Neuronal stem cell (in vitro differentiated cells): ENCODE measurements around the gene CUBN.
A peak's percentile ranks its signal among the peaks of the same experiment; 100 is the strongest.

Experiments used
- DNase-seq: peaks from one replicate; pipeline ENCODE4 v3.0.0-alpha.2; 2013; ENCODE audit warnings: low spot score
- H2AFZ ChIP-seq: one replicate; pipeline ENCODE4 v1.6.1; 2013; ENCODE audit warnings: mild to moderate bottlenecking, low read length, inconsistent platforms
- H2AK5ac ChIP-seq: 2 replicates; pipeline ENCODE4 v1.6.1; 2013; ENCODE audit warnings: low read depth, mild to moderate bottlenecking, inconsistent platforms, low read length, moderate library complexity, mixed read lengths
- H2BK120ac ChIP-seq: 2 replicates; pipeline ENCODE4 v1.6.1; 2013; ENCODE audit warnings: low read depth, mild to moderate bottlenecking, inconsistent platforms, low read length, moderate library complexity, mixed read lengths
- H2BK12ac ChIP-seq: one replicate; pipeline ENCODE4 v1.6.1; 2013; ENCODE audit warnings: low read length, inconsistent platforms
- H2BK15ac ChIP-seq: 2 replicates; pipeline ENCODE4 v1.6.1; 2013; ENCODE audit warnings: mild to moderate bottlenecking, low read length, inconsistent platforms, mixed read lengths
- H2BK5ac ChIP-seq: one replicate; pipeline ENCODE4 v1.6.1; 2013; ENCODE audit warnings: inconsistent platforms, mild to moderate bottlenecking, low read length, moderate library complexity
- H3K14ac ChIP-seq: one replicate; pipeline ENCODE4 v1.6.1; 2013; ENCODE audit warnings: low read length, inconsistent platforms
- H3K18ac ChIP-seq: 2 replicates; pipeline ENCODE4 v1.6.1; 2013; ENCODE audit warnings: low read length, inconsistent platforms
- H3K23ac ChIP-seq: 2 replicates; pipeline ENCODE4 v1.6.1; 2013; ENCODE audit warnings: low read depth, mild to moderate bottlenecking, mixed read lengths, low read length, inconsistent platforms; ENCODE audit not compliant: poor library complexity
- H3K27ac ChIP-seq: replicated peaks from 3 replicates; pipeline ENCODE4 v1.5.1; 2013; ENCODE audit warnings: low read length, inconsistent platforms
- H3K27me3 ChIP-seq, 3 experiments: 2 replicates each; pipeline ENCODE4 v1.6.1; 2013; ENCODE audit warnings: low read length in 3 of 3, mild to moderate bottlenecking in 2 of 3, inconsistent platforms in 1 of 3, low read depth in 1 of 3, mixed read lengths in 1 of 3, moderate library complexity in 1 of 3; ENCODE audit not compliant: control insufficient read depth in 3 of 3, insufficient read depth in 3 of 3
- H3K36me3 ChIP-seq, 2 donors: replicated peaks in 1 of 2; 2 replicates each; pipeline ENCODE4 v1.6.1; 2013; ENCODE audit warnings: low read length in 2 of 2; ENCODE audit not compliant: control insufficient read depth in 2 of 2, insufficient read depth in 2 of 2
- H3K4ac ChIP-seq: 2 replicates; pipeline ENCODE4 v1.6.1; 2013; ENCODE audit warnings: inconsistent platforms, mild to moderate bottlenecking, low read length, moderate library complexity
- H3K4me1 ChIP-seq, 2 donors: 1 replicate in 1 of 2; 2 replicates in 1 of 2; pipeline ENCODE4 v1.6.1; 2013; ENCODE audit warnings: low read length in 2 of 2, low read depth in 1 of 2; ENCODE audit not compliant: control insufficient read depth in 2 of 2, insufficient read depth in 1 of 2
- H3K4me2 ChIP-seq: one replicate; pipeline ENCODE4 v1.6.1; 2013; ENCODE audit warnings: mild to moderate bottlenecking, low read length, inconsistent platforms; ENCODE audit not compliant: insufficient read depth, poor library complexity, severe bottlenecking
- H3K4me3 ChIP-seq, 2 donors: 2 replicates each; pipeline ENCODE4 v1.5.1; 2013; ENCODE audit warnings: low read length in 2 of 2, mild to moderate bottlenecking in 2 of 2, inconsistent platforms in 1 of 2, moderate library complexity in 1 of 2
- H3K79me1 ChIP-seq: one replicate; pipeline ENCODE4 v1.6.1; 2013; ENCODE audit warnings: low read depth, mild to moderate bottlenecking, inconsistent platforms, low read length, moderate library complexity
- H3K9ac ChIP-seq: one replicate; pipeline ENCODE4 v1.6.1; 2013; ENCODE audit warnings: mild to moderate bottlenecking, low read depth, low read length, inconsistent platforms; ENCODE audit not compliant: poor library complexity
- H3K9me3 ChIP-seq, 2 donors: replicated peaks in 1 of 2; 2 replicates each; pipeline versions ENCODE3 to v1.6.1; 2013; ENCODE audit warnings: low read length in 2 of 2, mild to moderate bottlenecking in 2 of 2, inconsistent platforms in 1 of 2, low read depth in 1 of 2, mixed read lengths in 1 of 2, moderate library complexity in 1 of 2; ENCODE audit not compliant: control insufficient read depth in 2 of 2, insufficient read depth in 1 of 2
- H4K8ac ChIP-seq: one replicate; pipeline ENCODE4 v1.6.1; 2013; ENCODE audit warnings: low read depth, mild to moderate bottlenecking, inconsistent platforms, low read length, moderate library complexity
- H4K91ac ChIP-seq: one replicate; pipeline ENCODE4 v1.6.1; 2013; ENCODE audit warnings: low read length, low read depth, mild to moderate bottlenecking, inconsistent platforms; ENCODE audit not compliant: poor library complexity
- WGBS, 2 donors: extraction: QIAGEN DNeasy Blood & Tissue Kit; methylation state at CpG; one replicate each; pipeline ENCODE4 v1.1.7; 2013; ENCODE audit warnings: missing lambda C conversion rate in 2 of 2, mixed read lengths in 1 of 2; ENCODE audit not compliant: insufficient read length in 2 of 2, insufficient replicate concordance in 1 of 2; ENCODE audit errors: extremely low coverage in 2 of 2; 5-methylcytosine and 5-hydroxymethylcytosine counted together

The CUBN gene

DNA sequence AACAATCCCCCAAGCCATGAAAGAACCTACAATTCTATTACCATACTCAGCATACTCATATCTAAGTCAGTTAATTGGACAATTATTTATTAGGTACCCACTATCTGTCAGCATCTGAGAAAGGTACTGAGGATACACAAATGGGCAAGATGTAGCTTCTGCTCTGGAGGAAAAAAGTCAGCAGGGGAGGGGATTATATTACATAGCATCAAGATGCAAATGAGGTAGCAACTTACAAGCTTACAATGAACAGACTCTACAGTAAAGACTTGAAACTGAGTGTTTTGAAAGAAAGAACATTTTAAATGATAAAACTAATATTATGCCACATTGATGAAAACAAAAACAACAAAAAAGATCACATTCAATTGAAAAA is 10.8 kb upstream of the CUBN start:
- Histone ChIP-seq H3K27ac (no peak overlapping the region), H3K36me3 (no peaks in the 10 kb centered on the region), H3K4me2 (no peak overlapping the region), H2AFZ (no peak overlapping the region), H2BK15ac (no peak overlapping the region), H3K23ac (no peak overlapping the region), H3K18ac (no peak overlapping the region), H4K8ac (no peak overlapping the region), H2BK12ac (no peak overlapping the region), H2AK5ac (no peak overlapping the region), H4K91ac (no peak overlapping the region), H3K79me1 (no peaks in the 10 kb centered on the region), H3K4me3 (no peak overlapping the region), H2BK120ac (no peak overlapping the region), H3K4me1 (no peaks in the 10 kb centered on the region), H3K4ac (no peak overlapping the region), H3K9ac (no peak overlapping the region), H2BK5ac (no peak overlapping the region), H3K14ac (no peak overlapping the region), H3K9me3 (peaks cover 2 to 4% of the 10 kb centered on the region in 2 donors), H3K27me3 (no peaks in the 10 kb centered on the region)
- no peak for DNase-seq

DNA sequence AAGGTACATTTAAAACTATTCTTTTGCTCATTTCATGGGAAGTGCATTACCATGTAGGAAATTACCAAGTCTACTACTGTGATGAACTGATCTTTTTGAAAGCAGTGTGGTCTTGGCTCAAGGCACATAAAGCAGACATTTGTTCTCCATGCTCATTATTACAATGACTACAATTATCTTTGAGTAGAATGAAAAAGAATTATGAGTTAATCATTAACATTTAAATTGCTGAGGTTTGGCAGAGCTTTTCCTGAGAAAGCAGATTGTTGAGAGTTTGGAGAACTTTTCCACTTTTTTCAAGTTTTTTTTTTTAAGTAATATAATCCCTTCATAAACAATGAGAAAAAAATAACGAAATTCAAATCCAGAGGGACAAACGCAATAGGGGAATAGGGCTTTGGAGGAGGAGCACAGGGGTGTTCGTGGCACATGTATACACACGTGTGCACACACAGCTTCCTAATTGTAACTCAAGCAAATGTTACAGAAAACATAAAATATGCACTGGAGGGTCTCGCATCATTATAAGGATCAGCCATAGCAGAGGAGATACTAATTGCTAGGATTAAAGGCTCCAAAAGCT is 8.9 kb upstream of the CUBN start:
- H4K8ac ChIP-seq, result no peak overlapping the region
- no peak overlapping the region for H4K91ac ChIP-seq
- H3K4me3 ChIP-seq, result no peak overlapping the region
- H3K27ac ChIP-seq, result no peak overlapping the region
- H3K27me3 ChIP-seq, result no peaks in the 10 kb centered on the region
- H2BK5ac ChIP-seq, result no peak overlapping the region
- no peaks in the 10 kb centered on the region for H3K79me1 ChIP-seq
- H2BK120ac ChIP-seq, result no peak overlapping the region
- no peak overlapping the region for H2BK15ac ChIP-seq
- no peak overlapping the region for H3K9ac ChIP-seq
- no peaks in the 10 kb centered on the region for H3K36me3 ChIP-seq
- H3K4ac ChIP-seq, result no peak overlapping the region
- H3K4me2 ChIP-seq, result no peak overlapping the region
- H3K23ac ChIP-seq, result no peak overlapping the region
- H2AFZ ChIP-seq, result no peak overlapping the region
- H2BK12ac ChIP-seq, result no peak overlapping the region
- H3K18ac ChIP-seq, result no peak overlapping the region
- no CpG with 5 or more reads among the region's 5 CpGs for WGBS, 2 donors
- no peak overlapping the region for H2AK5ac ChIP-seq
- no peak for DNase-seq
- H3K9me3 ChIP-seq, result peaks cover 3 to 4% of the 10 kb centered on the region in 2 donors
- no peak overlapping the region for H3K14ac ChIP-seq
- H3K4me1 ChIP-seq, result peaks cover 5 to 11% of the 10 kb centered on the region in 2 donors

DNA sequence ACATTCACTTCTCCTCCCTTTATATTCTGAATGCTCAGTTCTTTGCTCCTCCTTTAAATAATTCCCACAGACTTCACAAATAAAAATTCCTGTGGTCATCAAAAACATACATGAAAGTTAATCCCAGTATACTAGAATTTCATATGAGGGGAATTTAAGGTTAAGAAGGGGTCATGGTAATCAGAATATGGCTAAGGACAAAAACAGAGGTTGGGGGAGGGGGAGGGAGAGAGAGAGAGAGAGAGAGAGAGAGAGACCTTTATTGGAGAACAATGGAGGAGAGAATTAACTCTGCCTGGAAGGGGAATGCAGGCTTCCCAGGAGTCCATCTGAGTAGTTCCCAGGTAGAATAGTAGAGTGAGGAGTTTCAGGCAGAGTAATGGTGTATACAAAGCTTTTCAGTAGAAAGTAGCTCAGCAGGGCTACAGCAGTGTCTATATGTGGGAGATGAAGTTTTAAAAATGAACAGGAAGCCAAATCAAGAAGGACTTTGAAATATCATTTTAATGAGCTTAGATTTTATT is 5.2 kb upstream of the CUBN start:
- no peak overlapping the region for H4K91ac ChIP-seq
- H2BK120ac ChIP-seq, result no peak overlapping the region
- DNase-seq, result no peak
- H3K23ac ChIP-seq, result no peak overlapping the region
- no peak overlapping the region for H3K4me3 ChIP-seq
- H3K18ac ChIP-seq, result no peak overlapping the region
- no peak overlapping the region for H3K4ac ChIP-seq
- H2BK15ac ChIP-seq, result no peak overlapping the region
- no peak overlapping the region for H4K8ac ChIP-seq
- H3K4me2 ChIP-seq, result no peak overlapping the region
- peak overlapping the region; percentile 9 for H2AFZ ChIP-seq
- H2BK5ac ChIP-seq, result no peak overlapping the region
- H2AK5ac ChIP-seq, result no peak overlapping the region
- peaks cover 5 to 11% of the 10 kb centered on the region in 2 donors for H3K4me1 ChIP-seq
- no peak overlapping the region for H2BK12ac ChIP-seq
- H3K36me3 ChIP-seq, result no peaks in the 10 kb centered on the region
- H3K14ac ChIP-seq, result no peak overlapping the region
- no peak overlapping the region for H3K27ac ChIP-seq
- H3K27me3 ChIP-seq, result no peaks in the 10 kb centered on the region
- no peak overlapping the region for H3K9ac ChIP-seq
- H3K79me1 ChIP-seq, result no peaks in the 10 kb centered on the region
- H3K9me3 ChIP-seq, result peaks cover 0 to 4% of the 10 kb centered on the region in 2 donors

DNA sequence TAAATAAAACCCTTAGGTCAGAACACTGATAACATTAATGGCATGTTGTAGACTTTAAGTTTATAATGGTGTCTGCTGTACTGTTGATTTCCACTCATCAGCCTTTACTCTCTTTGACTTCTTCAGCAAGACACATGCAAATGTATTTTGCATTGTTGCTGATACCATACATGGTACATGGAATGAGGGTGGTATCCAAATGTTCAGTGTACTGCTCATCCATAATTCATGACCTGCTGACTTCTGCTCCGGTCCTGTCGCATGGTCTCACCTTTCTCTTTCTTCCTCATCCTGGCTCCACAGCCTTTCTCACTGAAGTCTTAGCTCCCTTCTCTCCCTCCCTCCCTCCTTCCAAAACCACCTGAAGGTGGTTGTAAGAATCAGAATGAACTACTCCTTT is 4.7 kb upstream of the CUBN start:
- Histone ChIP-seq H3K14ac (no peak overlapping the region), H3K4me1 (peaks cover 5 to 11% of the 10 kb centered on the region in 2 donors), H3K9me3 (peaks cover 0 to 4% of the 10 kb centered on the region in 2 donors), H3K27ac (no peak overlapping the region), H3K4me2 (no peak overlapping the region), H2BK12ac (no peak overlapping the region), H3K9ac (no peak overlapping the region), H4K91ac (no peak overlapping the region), H3K23ac (no peak overlapping the region), H2BK5ac (no peak overlapping the region), H3K36me3 (no peaks in the 10 kb centered on the region), H4K8ac (no peak overlapping the region), H3K79me1 (no peaks in the 10 kb centered on the region), H3K27me3 (no peaks in the 10 kb centered on the region), H3K18ac (no peak overlapping the region), H2BK120ac (no peak overlapping the region), H2AK5ac (no peak overlapping the region), H2AFZ (peak overlapping the region; percentile 9), H2BK15ac (no peak overlapping the region), H3K4ac (no peak overlapping the region), H3K4me3 (no peak overlapping the region)
- no peak for DNase-seq
- WGBS, 2 donors, result no CpG with 5 or more reads among the region's 2 CpGs
